B cell (primary cell): ENCODE measurements around the gene IMMP2L. TPM values are rescaled to one million over a fixed set of nuclear protein-coding genes. Genes with fewer than 3 reads are reported as not detected.
"Not testable (repeated sequence)": the region's sequence is repeated elsewhere in the genome, so short reads cannot be mapped to it uniquely, and the experiment has no call there.

Source experiments
- ATAC-seq: fragments of 200-7000 bp; cut with Tn5 transposase; one replicate; pipeline ENCODE4 v1.10.0; 2021; ENCODE audit warnings: low read depth, mild to moderate bottlenecking, moderate number of reproducible peaks, moderate library complexity
- CTCF ChIA-PET: fragments of 350-600 bp; sonication (Branson Sonifier 250); formaldehyde crosslinking; loops from one replicate; lab custom pipeline; 2021; ENCODE audit warnings: antibody characterized with exemption, inconsistent platforms; lab: Charles Lee
- POLR2A ChIA-PET: fragments of 350-600 bp; sonication (Branson Sonifier 250); formaldehyde crosslinking; loops from one replicate; lab custom pipeline; 2021; ENCODE audit warnings: antibody characterized with exemption; lab: Charles Lee
- DNase-seq: peaks from one replicate; pipeline ENCODE4 v3.0.0; 2013
- H2AFZ ChIP-seq: 2 replicates; pipeline ENCODE4 v1.6.1; 2012; ENCODE audit warnings: mild to moderate bottlenecking, low read depth, low read length; ENCODE audit not compliant: insufficient read depth, poor library complexity, severe bottlenecking
- H3K27ac ChIP-seq, 2 donors: 1 replicate in 1 of 2; 2 replicates in 1 of 2; pipeline ENCODE4 v1.5.1; 2012 to 2013; ENCODE audit warnings: low read length in 2 of 2, mild to moderate bottlenecking in 2 of 2, moderate library complexity in 1 of 2
- H3K27me3 ChIP-seq, 4 experiments: fragments of 200-600 bp in 1 of 4; sonication (generic) in 1 of 4; replicated peaks in 1 of 4; 1 replicate in 2 of 4; 2 replicates in 2 of 4; pipeline versions ENCODE4 v1.6.1 to v1.7.0; 2013 to 2016; ENCODE audit warnings: low read length in 3 of 4, mild to moderate bottlenecking in 2 of 4, mixed read lengths in 1 of 4, moderate library complexity in 1 of 4; ENCODE audit not compliant: insufficient read depth in 4 of 4, control insufficient read depth in 3 of 4; ENCODE audit errors: control extremely low read depth in 1 of 4
- H3K36me3 ChIP-seq, 2 experiments: replicated peaks in 1 of 2; 1 replicate in 1 of 2; 2 replicates in 1 of 2; pipeline versions ENCODE4 v1.6.1 to v1.7.1; 2013; ENCODE audit warnings: low read length in 1 of 2; ENCODE audit not compliant: insufficient read depth in 2 of 2, control insufficient read depth in 1 of 2; ENCODE audit errors: control extremely low read depth in 1 of 2, extremely low read depth in 1 of 2
- H3K4me1 ChIP-seq, 2 donors: fragments of 200-600 bp in 1 of 2; sonication (generic) in 1 of 2; 1 replicate in 1 of 2; 2 replicates in 1 of 2; pipeline versions ENCODE4 v1.5.1 to v1.6.1; 2013 to 2017; ENCODE audit warnings: low read length in 2 of 2; ENCODE audit not compliant: control insufficient read depth in 2 of 2, insufficient read depth in 2 of 2
- H3K4me2 ChIP-seq: replicated peaks from 2 replicates; pipeline ENCODE3; 2012; ENCODE audit warnings: mild to moderate bottlenecking, low read depth, low read length; ENCODE audit not compliant: poor library complexity, severe bottlenecking
- H3K4me3 ChIP-seq, 5 experiments: fragments of 200-600 bp in 1 of 5; sonication (generic) in 1 of 5; 1 replicate in 3 of 5; 2 replicates in 2 of 5; pipeline versions ENCODE4 v1.5.1 to v1.7.0; 2011 to 2016; ENCODE audit warnings: low read length in 4 of 5, mild to moderate bottlenecking in 4 of 5, low read depth in 2 of 5, control low read depth in 1 of 5, moderate library complexity in 1 of 5; ENCODE audit not compliant: insufficient read depth in 1 of 5; ENCODE audit errors: control extremely low read depth in 1 of 5, extremely low read depth in 1 of 5
- H3K79me2 ChIP-seq: fragments of 200-600 bp; sonication (generic); one replicate; pipeline ENCODE4 v1.6.0; 2016; ENCODE audit warnings: low read length; ENCODE audit not compliant: control insufficient read depth, insufficient read depth
- H3K9ac ChIP-seq: fragments of 200-600 bp; sonication (generic); 2 replicates; pipeline ENCODE4 v1.6.1; 2017; ENCODE audit warnings: mild to moderate bottlenecking, low read length, moderate library complexity
- H3K9me3 ChIP-seq, 3 donors: one replicate each; pipeline versions ENCODE4 v1.6.1 to v1.7.1; 2013; ENCODE audit warnings: low read length in 2 of 3; ENCODE audit not compliant: control insufficient read depth in 2 of 3, insufficient read depth in 1 of 3; ENCODE audit errors: control extremely low read depth in 1 of 3
- H4K20me1 ChIP-seq: 2 replicates; pipeline ENCODE4 v1.6.0; 2012; ENCODE audit warnings: mild to moderate bottlenecking, low read length; ENCODE audit not compliant: insufficient read depth, control insufficient read depth, poor library complexity, severe bottlenecking
- H3K27ac Mint-ChIP-seq: one replicate; pipeline ENCODE4 v1.8.0; 2021; ENCODE audit warnings: mixed read lengths
- H3K27me3 Mint-ChIP-seq: one replicate; pipeline ENCODE4 v1.8.0; 2021; ENCODE audit warnings: mixed read lengths
- H3K4me1 Mint-ChIP-seq: one replicate; pipeline ENCODE4 v1.8.0; 2021; ENCODE audit warnings: mixed read lengths
- H3K4me3 Mint-ChIP-seq: one replicate; pipeline ENCODE4 v1.8.0; 2021; ENCODE audit warnings: mixed read lengths
- H3K9me3 Mint-ChIP-seq: one replicate; pipeline ENCODE4 v1.8.0; 2022; ENCODE audit warnings: mixed read lengths; ENCODE audit not compliant: insufficient read depth
- EZH2 ChIP-seq: IDR thresholded peaks from 2 replicates; pipeline ENCODE4 v1.6.1; 2012; ENCODE audit warnings: borderline replicate concordance, low read depth, mild to moderate bottlenecking, moderate library complexity, low read length; ENCODE audit not compliant: insufficient read depth, poor library complexity, severe bottlenecking
- WGBS: methylation state at CpG from one replicate; pipeline ENCODE4 v1.1.5; 2013; ENCODE audit warnings: missing lambda C conversion rate; ENCODE audit not compliant: insufficient coverage; 5-methylcytosine and 5-hydroxymethylcytosine counted together
- intact Hi-C: fragments of 100-400 bp; cut with micrococcal nuclease; formaldehyde crosslinking; loops from one replicate; pipeline ENCODE4 v1.10.0; 2022
- polyA plus RNA-seq: library from polyadenylated mRNA; depleted of rRNA; stranded (reverse); fragments of >200 nt; gene quantifications from 2 replicates; pipeline ENCODE4 v1.2.3, GENCODE V29; 2012
- total RNA-seq, 2 donors: library from RNA; stranded (reverse); fragments of 120-200 nt in 1 of 2; gene quantifications; 1 replicate in 1 of 2; 2 replicates in 1 of 2; pipeline versions ENCODE4 v1.2.3 to v1.2.4, GENCODE V29; 2013 to 2022

IMMP2L gene
- total and polyA plus RNA-seq, 2 donors (not counting 1 experiment from before 2014, with no cell fraction given) = 3.8 to 34.2 TPM

DNA sequence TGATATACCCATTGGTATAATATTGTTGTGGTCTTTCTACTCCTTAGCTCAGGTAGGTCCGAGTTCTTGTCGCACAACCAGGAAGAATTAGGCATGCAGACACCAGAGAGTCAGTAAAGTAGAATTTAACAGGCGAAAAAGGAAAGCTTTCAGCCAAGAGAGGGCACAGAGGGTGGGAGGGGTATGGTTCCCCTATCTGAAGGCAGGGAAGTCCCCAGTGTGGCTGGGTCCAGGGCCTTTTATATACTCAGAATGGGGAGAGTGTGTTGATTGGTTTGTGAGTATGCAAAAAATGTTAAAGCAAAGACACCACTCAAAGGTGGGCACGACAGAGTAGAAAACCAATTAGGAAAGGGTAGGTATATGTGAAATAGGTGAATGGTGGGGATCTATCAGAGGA, 53.9 kb downstream of the IMMP2L start:
- Mint-ChIP-seq H3K4me1 (peaks cover 7% of the 10 kb centered on the region), H3K9me3 (no peaks in the 10 kb centered on the region), H3K4me3 (no peak overlapping the region), H3K27me3 (no peaks in the 10 kb centered on the region), H3K27ac (no peak overlapping the region)
- H3K9me3 ChIP-seq = peaks cover 0 to 3% (median 0%) of the 10 kb centered on the region in 3 donors
- H3K9ac ChIP-seq = no peak overlapping the region
- H3K79me2 ChIP-seq = no peaks in the 10 kb centered on the region
- CTCF ChIA-PET = interaction anchor here (1.1 kb wide), 1 partner anchor 9 kb away, joined by 3 read pairs; no protein-coding TSS in a partner anchor
- POLR2A ChIA-PET = no interaction called here
- ATAC-seq = peak; percentile 58
- no peaks in the 10 kb centered on the region for H3K27me3 ChIP-seq
- no peak overlapping the region for H2AFZ ChIP-seq
- H3K36me3 ChIP-seq = no peaks in the 10 kb centered on the region
- TF ChIP-seq EZH2 = no peak
- peaks cover 0 to 5% of the 10 kb centered on the region in 2 donors for H3K4me1 ChIP-seq
- H3K27ac ChIP-seq = no peak overlapping the region
- WGBS = 63% methylated on average over 4 of the region's 4 CpGs
- H3K4me3 ChIP-seq = no peak overlapping the region
- no peak overlapping the region for H3K4me2 ChIP-seq
- intact Hi-C loops = no loop called here
- peak; percentile 14 for DNase-seq
- H4K20me1 ChIP-seq = no peaks in the 10 kb centered on the region

DNA sequence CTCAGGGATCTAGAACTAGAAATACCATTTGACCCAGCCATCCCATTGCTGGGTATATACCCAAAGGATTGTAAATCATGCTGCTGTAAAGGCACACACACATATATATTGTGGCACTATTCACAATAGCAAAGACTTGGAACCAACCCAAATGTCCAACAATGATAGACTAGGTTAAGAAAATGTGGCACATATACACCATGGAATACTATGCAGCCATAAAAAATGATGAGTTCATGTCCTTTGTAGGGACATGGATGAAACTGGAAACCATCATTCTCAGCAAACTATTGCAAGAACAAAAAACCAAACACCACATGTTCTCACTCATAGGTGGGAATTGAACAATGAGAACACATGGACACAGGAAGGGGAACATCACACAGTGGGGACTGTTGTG, 56.9 kb downstream of the IMMP2L start:
- H3K4me1 ChIP-seq, DNase-seq, H3K79me2 ChIP-seq, H3K4me2 ChIP-seq, H3K27ac ChIP-seq, H3K4me1 Mint-ChIP-seq, H3K9me3 ChIP-seq, H3K27ac Mint-ChIP-seq, H3K27me3 Mint-ChIP-seq, H4K20me1 ChIP-seq, H2AFZ ChIP-seq, H3K9me3 Mint-ChIP-seq, POLR2A ChIA-PET, H3K4me3 ChIP-seq, ATAC-seq, CTCF ChIA-PET, H3K4me3 Mint-ChIP-seq, H3K9ac ChIP-seq, H3K36me3 ChIP-seq, H3K27me3 ChIP-seq, intact Hi-C loops: not testable (repeated sequence)

DNA sequence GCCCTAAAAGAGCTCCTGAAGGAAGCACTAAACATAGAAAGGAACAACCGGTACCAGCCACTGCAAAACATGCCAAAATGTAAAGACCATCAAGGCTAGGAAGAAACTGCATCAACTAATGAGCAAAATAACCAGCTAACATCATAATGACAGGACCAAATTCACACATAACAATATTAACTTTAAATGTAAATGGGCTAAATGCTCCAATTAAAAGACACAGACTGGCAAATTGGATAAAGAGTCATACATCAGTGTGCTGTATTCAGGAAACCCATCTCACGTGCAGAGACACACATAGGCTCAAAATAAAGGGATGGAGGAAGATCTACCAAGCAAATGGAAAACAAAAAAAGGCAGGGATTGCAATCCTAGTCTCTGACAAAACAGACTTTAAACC, 60.5 kb downstream of the IMMP2L start:
- H2AFZ ChIP-seq, H3K9ac ChIP-seq, H3K27ac Mint-ChIP-seq, H3K4me2 ChIP-seq, H3K27ac ChIP-seq, H3K79me2 ChIP-seq, H3K4me1 Mint-ChIP-seq, H4K20me1 ChIP-seq, DNase-seq, CTCF ChIA-PET, POLR2A ChIA-PET, H3K27me3 ChIP-seq, H3K4me3 ChIP-seq, H3K4me1 ChIP-seq, ATAC-seq, H3K36me3 ChIP-seq, H3K4me3 Mint-ChIP-seq, H3K9me3 ChIP-seq, intact Hi-C loops, H3K27me3 Mint-ChIP-seq, H3K9me3 Mint-ChIP-seq: not testable (repeated sequence)
- WGBS = no CpG with 5 or more reads among the region's 2 CpGs
